MCF 10A (cell line): ENCODE results near the gene SMIM17. TPM values are rescaled to one million over a fixed set of nuclear protein-coding genes. Genes with fewer than 3 reads are reported as not detected.

Experiments used
- Bru-seq: library from RNA; stranded (reverse); fragments of 400-500 nt; gene quantifications from one replicate; lab custom pipeline; 2021; lab: Mats Ljungman, UMichigan
- BruChase-seq, 2 experiments: library from RNA; stranded (reverse); fragments of 400-500 nt; gene quantifications; one replicate each; lab custom pipeline; 2021; lab: Mats Ljungman, UMichigan
- BruUV-seq: library from RNA; stranded (reverse); fragments of 400-500 nt; replicated peaks from 2 replicates; lab custom pipeline; 2021; lab: Mats Ljungman, UMichigan
- CTCF ChIA-PET: fragments of 300-600 bp; sonication (Branson Sonifier 250); formaldehyde crosslinking; extraction: SDS; loops from one replicate; lab custom pipeline; 2021; ENCODE audit warnings: antibody characterized with exemption, inconsistent platforms; lab: Yijun Ruan, JAX
- POLR2A ChIA-PET: fragments of 300-600, 350-650 bp; sonication (Branson Sonifier 250); formaldehyde crosslinking; extraction: SDS; loops from one replicate; lab custom pipeline; 2020; ENCODE audit warnings: antibody characterized with exemption, inconsistent platforms; lab: Yijun Ruan, JAX
- DNase-seq: peaks from one replicate; pipeline ENCODE4 v3.0.0-alpha.2; 2018; ENCODE audit not compliant: unreplicated experiment
- H3K27ac Mint-ChIP-seq: one replicate; pipeline ENCODE4 v1.8.0; 2022; ENCODE audit warnings: mild to moderate bottlenecking, low read depth, mixed read lengths; ENCODE audit not compliant: unreplicated experiment
- H3K27me3 Mint-ChIP-seq: one replicate; pipeline ENCODE4 v1.8.0; 2022; ENCODE audit warnings: mixed read lengths; ENCODE audit not compliant: insufficient read depth, unreplicated experiment
- H3K36me3 Mint-ChIP-seq: one replicate; pipeline ENCODE4 v1.8.0; 2022; ENCODE audit warnings: mild to moderate bottlenecking, moderate library complexity, mixed read lengths; ENCODE audit not compliant: insufficient read depth, unreplicated experiment
- H3K4me1 Mint-ChIP-seq: one replicate; pipeline ENCODE4 v1.8.0; 2022; ENCODE audit warnings: mixed read lengths; ENCODE audit not compliant: insufficient read depth, unreplicated experiment
- H3K4me3 Mint-ChIP-seq: one replicate; pipeline ENCODE4 v1.8.0; 2022; ENCODE audit warnings: mild to moderate bottlenecking, moderate library complexity, mixed read lengths; ENCODE audit not compliant: unreplicated experiment
- H3K9me3 Mint-ChIP-seq: one replicate; pipeline ENCODE4 v1.8.0; 2022; ENCODE audit warnings: mixed read lengths; ENCODE audit not compliant: unreplicated experiment
- intact Hi-C: fragments of 100-400 bp; cut with micrococcal nuclease; formaldehyde crosslinking; loops from 2 replicates; pipeline ENCODE4 v1.14.1; 2022
- long read RNA-seq: library from polyadenylated mRNA; stranded (forward); transcript quantifications from one replicate; pipeline ENCODE4 v2.0.0, GENCODE V29; 2022
- total RNA-seq: library from RNA; stranded (reverse); gene quantifications from 2 replicates; pipeline ENCODE4 v1.2.3, GENCODE V29; 2022
- TF ChIP-seq, protein P1 (sequence below): fragments of 200-600 bp; IDR thresholded peaks from one replicate; pipeline ENCODE4 v1.8.0; 2022; ENCODE audit warnings: antibody characterized with exemption, mild to moderate bottlenecking; ENCODE audit not compliant: unreplicated experiment

SMIM17 gene
- total RNA-seq (not detected in 2 replicates), Bru-seq, nascent RNA (percentile 17 among the genes with signal in this experiment), BruChase-seq, experiment 1, labeled RNA remaining after a 6-hour chase (percentile 31 among the genes with signal in this experiment), BruChase-seq, experiment 2, labeled RNA remaining after a 2-hour chase (percentile 22 among the genes with signal in this experiment)
- long read RNA-seq: 0 reads

- TF ChIP-seq, protein P1, sequence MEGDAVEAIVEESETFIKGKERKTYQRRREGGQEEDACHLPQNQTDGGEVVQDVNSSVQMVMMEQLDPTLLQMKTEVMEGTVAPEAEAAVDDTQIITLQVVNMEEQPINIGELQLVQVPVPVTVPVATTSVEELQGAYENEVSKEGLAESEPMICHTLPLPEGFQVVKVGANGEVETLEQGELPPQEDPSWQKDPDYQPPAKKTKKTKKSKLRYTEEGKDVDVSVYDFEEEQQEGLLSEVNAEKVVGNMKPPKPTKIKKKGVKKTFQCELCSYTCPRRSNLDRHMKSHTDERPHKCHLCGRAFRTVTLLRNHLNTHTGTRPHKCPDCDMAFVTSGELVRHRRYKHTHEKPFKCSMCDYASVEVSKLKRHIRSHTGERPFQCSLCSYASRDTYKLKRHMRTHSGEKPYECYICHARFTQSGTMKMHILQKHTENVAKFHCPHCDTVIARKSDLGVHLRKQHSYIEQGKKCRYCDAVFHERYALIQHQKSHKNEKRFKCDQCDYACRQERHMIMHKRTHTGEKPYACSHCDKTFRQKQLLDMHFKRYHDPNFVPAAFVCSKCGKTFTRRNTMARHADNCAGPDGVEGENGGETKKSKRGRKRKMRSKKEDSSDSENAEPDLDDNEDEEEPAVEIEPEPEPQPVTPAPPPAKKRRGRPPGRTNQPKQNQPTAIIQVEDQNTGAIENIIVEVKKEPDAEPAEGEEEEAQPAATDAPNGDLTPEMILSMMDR: no peak
- Mint-ChIP-seq H3K4me3 (no peak within 1 kb of the TSS), H3K4me1 (no peaks in the 10 kb centered on the region), H3K27me3 (no peaks in the 10 kb centered on the region), H3K27ac (no peak within 1 kb of the TSS), H3K36me3 (peaks cover 7% of the 10 kb centered on the region), H3K9me3 (peaks cover 56% of the 10 kb centered on the region)
- ChIA-PET CTCF (no interaction called here), POLR2A (no interaction called here)
- DNase-seq: no peak
- no TSS peak for BruUV-seq
- intact Hi-C loops: no loop called here
Observed at GRCh38 chr19:56642711-56643459, at the start of gene SMIM17. Gene SMIM17, plus strand, starts transcription at chr19:56643159. Its CDS starts 2,509 bp downstream, at chr19:56645668.

GRCh38 chr19:56594446-56594782 lies 48.5 kb upstream of the SMIM17 start:
- intact Hi-C loops: no loop called here
- H3K9me3 Mint-ChIP-seq: no peaks in the 10 kb centered on the region
- TF ChIP-seq, protein P1: no peak
- BruUV-seq: no TSS peak
- peaks cover 22% of the 10 kb centered on the region for H3K4me1 Mint-ChIP-seq
- H3K27me3 Mint-ChIP-seq: no peaks in the 10 kb centered on the region
- DNase-seq: no peak
- CTCF ChIA-PET: no interaction called here
- H3K4me3 Mint-ChIP-seq: peak overlapping the region; percentile 83
- no peaks in the 10 kb centered on the region for H3K36me3 Mint-ChIP-seq
- POLR2A ChIA-PET: no interaction called here
- peak overlapping the region; percentile 60 for H3K27ac Mint-ChIP-seq

- intact Hi-C loops: no loop called here
- ChIA-PET CTCF (interaction anchor here (0.6 kb wide), 1 partner anchor 1683 kb away, joined by 4 read pairs; no protein-coding TSS in a partner anchor), POLR2A (no interaction called here)
- Mint-ChIP-seq H3K27me3 (no peaks in the 10 kb centered on the region), H3K36me3 (no peaks in the 10 kb centered on the region), H3K4me3 (peak within 1 kb of the TSS; percentile 83), H3K27ac (peak within 1 kb of the TSS; percentile 60), H3K4me1 (peaks cover 22% of the 10 kb centered on the region), H3K9me3 (no peaks in the 10 kb centered on the region)
- peak; percentile 84 for DNase-seq
- no TSS peak for BruUV-seq
- TF ChIP-seq, protein P1: no peak
Observed at GRCh38 chr19:56594783-56595547, 48.0 kb upstream of the SMIM17 start, which contains the start of gene ZNF71. Gene ZNF71, plus strand, starts transcription at chr19:56595302. Its CDS starts 6,257 bp downstream, at chr19:56601559.

GRCh38 chr19:56595548-56595899 lies 47.4 kb upstream of the SMIM17 start:
- no TSS peak for BruUV-seq
- Mint-ChIP-seq H3K4me1 (peaks cover 22% of the 10 kb centered on the region), H3K4me3 (peak overlapping the region; percentile 83), H3K36me3 (no peaks in the 10 kb centered on the region), H3K27me3 (no peaks in the 10 kb centered on the region), H3K27ac (peak overlapping the region; percentile 60), H3K9me3 (no peaks in the 10 kb centered on the region)
- ChIA-PET POLR2A (no interaction called here), CTCF (interaction anchor here (0.6 kb wide), 1 partner anchor 1683 kb away, joined by 4 read pairs; no protein-coding TSS in a partner anchor)
- TF ChIP-seq, protein P1: no peak
- intact Hi-C loops: no loop called here
- no peak for DNase-seq
